ENCODE results near the gene ENG. TPM values are rescaled to one million over a fixed set of nuclear protein-coding genes. Genes with fewer than 3 reads are reported as not detected.
A peak's percentile ranks its signal among the peaks of the same experiment; 100 is the strongest.

The ENG gene
- total RNA-seq, 4 donors from 2014 or later, result 7.2 to 32.8 (median 18.0) TPM

DNA sequence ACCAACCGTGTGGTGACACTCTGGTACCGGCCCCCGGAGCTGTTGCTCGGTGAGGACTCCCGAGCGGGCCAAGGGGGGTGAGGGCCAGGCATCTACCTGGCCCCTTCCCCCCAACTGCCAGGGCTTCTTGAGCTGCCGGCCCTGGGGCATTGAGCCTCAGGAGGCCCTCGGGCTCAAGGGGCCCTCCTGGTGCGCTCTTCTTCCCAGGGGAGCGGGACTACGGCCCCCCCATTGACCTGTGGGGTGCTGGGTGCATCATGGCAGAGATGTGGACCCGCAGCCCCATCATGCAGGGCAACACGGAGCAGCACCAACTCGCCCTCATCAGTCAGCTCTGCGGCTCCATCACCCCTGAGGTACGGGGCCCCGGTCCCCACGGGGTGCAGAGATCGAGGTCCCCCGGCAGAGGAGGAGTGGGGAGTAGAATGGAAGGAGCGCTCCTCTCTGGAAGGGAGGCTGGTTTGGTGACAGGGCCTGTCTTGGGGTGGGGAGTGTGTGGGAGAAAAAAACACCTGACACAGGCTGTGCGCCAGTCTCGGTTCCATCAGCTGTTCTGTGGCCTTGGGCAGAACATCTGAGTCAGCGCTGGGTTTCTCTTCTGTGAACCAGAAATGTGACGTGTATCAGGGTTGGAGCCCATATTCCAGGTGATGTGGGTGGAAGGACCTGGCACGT lies 66.0 kb downstream of the ENG start:
- Histone ChIP-seq H3K27ac (peak overlapping the region in 1 of 4 donors; percentile 100), H3K36me3 (peaks cover 40 to 68% (median 47%) of the 10 kb centered on the region in 3 donors), H3K9me3 (no peaks in the 10 kb centered on the region), H3K4me1 (peaks cover 0 to 76% (median 31%) of the 10 kb centered on the region in 3 donors), H3K4me3 (no peak overlapping the region), H3K27me3 (no peaks in the 10 kb centered on the region)
- WGBS, 2 donors, result 62 to 70% methylated on average over 5 of the region's 26 CpGs
- intact Hi-C loops (cut with DNase I), result loop anchor here (5.0 kb wide), 1 partner anchor 134 kb away; no protein-coding TSS in a partner anchor
- no peak for DNase-seq
- TF ChIP-seq CTCF (IDR thresholded peaks at IDR 0.05) (no peak), POLR2A (IDR thresholded peaks at IDR 0.05) (no peak)

- H3K4me1 ChIP-seq, result peaks cover 0 to 74% (median 33%) of the 10 kb centered on the region in 3 donors
- no peak for DNase-seq
- no peak for TF ChIP-seq POLR2A (IDR thresholded peaks at IDR 0.05)
- TF ChIP-seq CTCF (IDR thresholded peaks at IDR 0.05), result peak in 4 of 6 experiments; percentile 31 to 61 (median 36)
- no peaks in the 10 kb centered on the region for H3K9me3 ChIP-seq
- no peaks in the 10 kb centered on the region for H3K27me3 ChIP-seq
- H3K4me3 ChIP-seq, result peak overlapping the region; percentile 73 to 87 (median 84)
- H3K36me3 ChIP-seq, result peaks cover 40 to 51% (median 45%) of the 10 kb centered on the region in 3 donors
- 1 to 2% methylated on average over 11 to 12 of the region's 12 CpGs for WGBS, 2 donors
- H3K27ac ChIP-seq, result peak overlapping the region; percentile 92 to 100 (median 99)
- intact Hi-C loops (cut with DNase I), result loop anchor here (5.0 kb wide), 1 partner anchor 136 kb away; no protein-coding TSS in a partner anchor
Measured at GRCh38 chr9:127786773-127787104, 67.7 kb downstream of the ENG start.

- TF ChIP-seq CTCF (IDR thresholded peaks at IDR 0.05) (peak in 2 of 6 experiments; percentile 2 to 25), POLR2A (IDR thresholded peaks at IDR 0.05) (peak in 3 of 4 donors; percentile 58 to 91 (median 73))
- Histone ChIP-seq H3K9me3 (no peaks in the 10 kb centered on the region), H3K4me3 (peak within 1 kb of the TSS; percentile 73 to 87 (median 84)), H3K27me3 (no peaks in the 10 kb centered on the region), H3K36me3 (peaks cover 34 to 45% (median 39%) of the 10 kb centered on the region in 3 donors), H3K27ac (peak within 1 kb of the TSS; percentile 92 to 100 (median 99)), H3K4me1 (peaks cover 0 to 74% (median 33%) of the 10 kb centered on the region in 3 donors)
- whole genome bisulfite sequencing, 2 donors, result 0% methylated on average over 4 to 8 of the region's 75 CpGs
- intact Hi-C loops (cut with DNase I), result loop anchor here (5.0 kb wide), 1 partner anchor 136 kb away; no protein-coding TSS in a partner anchor
- peak; percentile 54 for DNase-seq
Measured at GRCh38 chr9:127785933-127786772, 68.3 kb downstream of the ENG start, which contains the start of gene CDK9. Gene CDK9, plus strand, starts transcription at chr9:127786034. Its CDS starts 115 bp downstream, at chr9:127786149.

- peaks cover 0 to 73% (median 33%) of the 10 kb centered on the region in 3 donors for H3K4me1 ChIP-seq
- peak overlapping the region; percentile 92 to 100 (median 99) for H3K27ac ChIP-seq
- no peaks in the 10 kb centered on the region for H3K9me3 ChIP-seq
- DNase-seq, result peak; percentile 45
- intact Hi-C loops (cut with DNase I), result loop anchor here (5.0 kb wide), 1 partner anchor 137 kb away; no protein-coding TSS in a partner anchor
- TF ChIP-seq POLR2A (IDR thresholded peaks at IDR 0.05), result no peak
- peak; percentile 92 to 99 (median 96) for TF ChIP-seq CTCF (IDR thresholded peaks at IDR 0.05)
- WGBS, 2 donors, result no CpG with 5 or more reads among the region's 123 CpGs
- peaks cover 31 to 36% (median 32%) of the 10 kb centered on the region in 3 donors for H3K36me3 ChIP-seq
- peak overlapping the region; percentile 73 to 87 (median 84) for H3K4me3 ChIP-seq
- no peaks in the 10 kb centered on the region for H3K27me3 ChIP-seq
Measured at GRCh38 chr9:127785023-127785932, 69.2 kb downstream of the ENG start.

All from esophagus squamous epithelium (tissue), 5 donors.